H1 (cell line): ENCODE results near the gene TRABD2B. TPM values are rescaled to one million over a fixed set of nuclear protein-coding genes. Genes with fewer than 3 reads are reported as not detected.

ENCODE experiments used
- CTBP2 ChIP-seq: IDR thresholded peaks from 2 replicates; pipeline ENCODE4 v1.7.0; 2011; ENCODE audit warnings: borderline replicate concordance, mild to moderate bottlenecking, moderate library complexity, mixed read lengths, low read length; ENCODE audit not compliant: insufficient read depth, insufficient read length
- MAFK ChIP-seq: IDR thresholded peaks from 2 replicates; pipeline ENCODE4 v1.6.1; 2012; ENCODE audit warnings: low read depth, mild to moderate bottlenecking, improper control_type of control experiment, low read length
- NANOG ChIP-seq: IDR thresholded peaks from 2 replicates; pipeline ENCODE4 v1.6.1; 2011; ENCODE audit warnings: low read length, low read depth, mild to moderate bottlenecking, inconsistent platforms; ENCODE audit not compliant: insufficient read depth, poor library complexity, severe bottlenecking
- RAD21 ChIP-seq, 2 experiments: IDR thresholded peaks in 1 of 2; conservative IDR thresholded peaks in 1 of 2; 2 replicates each; pipeline ENCODE4 v1.6.1; 2011; ENCODE audit warnings: low read depth in 2 of 2, low read length in 2 of 2, improper control_type of control experiment in 1 of 2, inconsistent platforms in 1 of 2, mild to moderate bottlenecking in 1 of 2, moderate library complexity in 1 of 2
- polyA plus RNA-seq, 7 experiments: library from polyadenylated mRNA; depleted of rRNA in 3 of 7; stranded (reverse) in 5 of 7; unstranded in 2 of 7; fragments of >200 nt in 5 of 7; fragments of 200-250 nt in 2 of 7; gene quantifications; 1 replicate in 5 of 7; 2 replicates in 1 of 7; 4 replicates in 1 of 7; pipeline versions ENCODE4 v1.2.1 to v1.2.3, GENCODE V29; 2011 to 2013; ENCODE audit warnings: missing spikeins in 2 of 7, mixed read lengths in 2 of 7
- total RNA-seq: library from RNA; stranded (reverse); fragmentation: NEBNext Ultra II Directional; extraction: Animal tissue kit (Norgen Biotek cat#: 25700); gene quantifications from 2 replicates; pipeline ENCODE4 v1.2.1, GENCODE V29; 2021

The TRABD2B gene
- total and polyA plus RNA-seq, 2 of the 8 experiments (the other 6 are each of a cell fraction or from before 2014, with no cell fraction given): 0.95 to 3.4 TPM

- TF ChIP-seq CTBP2 (no peak), NANOG (no peak), RAD21 (IDR thresholded peaks at IDR 0.05 in 1 of 2, conservative IDR thresholded peaks at IDR 0.05 in 1 of 2; ENCODE audit: low read depth in 2 of 2, low read length in 2 of 2) (no peak), MAFK (no peak)
These were observed 138.0 kb downstream of the TRABD2B start (continued) for GRCh38 chr1:47859092-47859743.
